Activated CD8-positive, alpha-beta T cell treated with anti-CD3 and anti-CD28 coated beads, Interleukin-2, amount 10 ng/mL, durations not matched to agents 7 days and 5 days (primary cell): ENCODE data around the gene GANAB. TPM values are rescaled to one million over a fixed set of nuclear protein-coding genes. Genes with fewer than 3 reads are reported as not detected.

Experiments
- ATAC-seq: fragments of 150-1000 bp; cut with Tn5 transposase; one replicate; pipeline ENCODE4 v1.10.0; 2021; ENCODE audit warnings: moderate library complexity
- CTCF ChIA-PET: fragments of 350-600 bp; sonication (Branson Sonifier 250); formaldehyde crosslinking; loops from one replicate; lab custom pipeline; 2021; ENCODE audit warnings: antibody characterized with exemption; lab: Charles Lee
- POLR2A ChIA-PET: fragments of 350-600 bp; sonication (Branson Sonifier 250); formaldehyde crosslinking; loops from one replicate; lab custom pipeline; 2021; ENCODE audit warnings: antibody characterized with exemption; lab: Charles Lee
- DNase-seq: peaks from one replicate; pipeline ENCODE4 v3.0.0-alpha.2; 2020
- H3K27ac Mint-ChIP-seq: one replicate; pipeline ENCODE4 v1.8.0; 2021; ENCODE audit warnings: mild to moderate bottlenecking, mixed read lengths
- H3K27me3 Mint-ChIP-seq: one replicate; pipeline ENCODE4 v1.8.0; 2021; ENCODE audit warnings: low read depth, mixed read lengths
- H3K36me3 Mint-ChIP-seq: one replicate; pipeline ENCODE4 v1.8.0; 2021; ENCODE audit warnings: low read depth, mixed read lengths
- H3K4me1 Mint-ChIP-seq: one replicate; pipeline ENCODE4 v1.8.0; 2021; ENCODE audit warnings: low read depth, mixed read lengths
- H3K4me3 Mint-ChIP-seq: one replicate; pipeline ENCODE4 v1.8.0; 2021; ENCODE audit warnings: mild to moderate bottlenecking, mixed read lengths
- H3K9me3 Mint-ChIP-seq: one replicate; pipeline ENCODE4 v1.8.0; 2022; ENCODE audit warnings: mixed read lengths; ENCODE audit not compliant: insufficient read depth
- total RNA-seq, 2 experiments: library from RNA; stranded (reverse); gene quantifications; one replicate each; pipeline ENCODE4 v1.2.3, GENCODE V29; 2021

GANAB gene
- total RNA-seq, 2 experiments from 2014 or later = 297 to 310 TPM

- Mint-ChIP-seq H3K4me1 (peaks cover 60% of the 10 kb centered on the region), H3K36me3 (peaks cover 41% of the 10 kb centered on the region), H3K9me3 (no peaks in the 10 kb centered on the region), H3K27me3 (no peaks in the 10 kb centered on the region), H3K4me3 (peak overlapping the region; percentile 88), H3K27ac (peak overlapping the region; percentile 96)
- POLR2A ChIA-PET = interaction anchor here (0.7 to 3.8 kb wide), 15 partner anchors 10 to 644 kb away, joined by 3 to 29 read pairs (median 6); partner anchors contain the start of genes B3GAT3, C11orf98, CSKMT and FTH1
- CTCF ChIA-PET = interaction anchor here (0.8 to 4.4 kb wide), 17 partner anchors 10 to 187 kb away, joined by 3 to 24 read pairs (median 6); partner anchors contain the start of genes B3GAT3, C11orf98, CSKMT and LBHD1
- ATAC-seq (peak; percentile 12), DNase-seq (peak; percentile 65)
Observed at GRCh38 chr11:62611705-62612365, 34.6 kb downstream of the GANAB start.

- H3K4me1 Mint-ChIP-seq = peaks cover 55% of the 10 kb centered on the region
- CTCF ChIA-PET = interaction anchor here (0.8 to 4.4 kb wide), 15 partner anchors 10 to 186 kb away, joined by 3 to 24 read pairs (median 6); partner anchors contain the start of genes B3GAT3, C11orf98, CSKMT and LBHD1
- no peak for DNase-seq
- H3K4me3 Mint-ChIP-seq = peak overlapping the region; percentile 88
- H3K27ac Mint-ChIP-seq = peak overlapping the region; percentile 96
- peaks cover 41% of the 10 kb centered on the region for H3K36me3 Mint-ChIP-seq
- no peak for ATAC-seq
- H3K27me3 Mint-ChIP-seq = no peaks in the 10 kb centered on the region
- POLR2A ChIA-PET = interaction anchor here (0.6 to 3.8 kb wide), 18 partner anchors 10 to 1634 kb away, joined by 3 to 29 read pairs (median 6); partner anchors contain the start of genes B3GAT3, C11orf98, CSKMT and FTH1
- H3K9me3 Mint-ChIP-seq = no peaks in the 10 kb centered on the region
Observed at GRCh38 chr11:62610814-62611704, 35.4 kb downstream of the GANAB start.

- Mint-ChIP-seq H3K4me3 (peak overlapping the region; percentile 88), H3K27ac (peak overlapping the region; percentile 81), H3K4me1 (peaks cover 55% of the 10 kb centered on the region), H3K36me3 (peaks cover 47% of the 10 kb centered on the region), H3K27me3 (no peaks in the 10 kb centered on the region), H3K9me3 (no peaks in the 10 kb centered on the region)
- ATAC-seq = no peak
- ChIA-PET POLR2A (interaction anchor here (0.7 to 3.8 kb wide), 9 partner anchors 9 to 245 kb away, joined by 3 to 29 read pairs (median 9); partner anchors contain the start of genes B3GAT3, C11orf98, CSKMT and HNRNPUL2), CTCF (interaction anchor here (1.5 to 4.4 kb wide), 5 partner anchors 12 to 186 kb away, joined by 3 to 24 read pairs (median 7); partner anchors contain the start of genes B3GAT3 and TUT1)
- DNase-seq = no peak
Observed at GRCh38 chr11:62610403-62610802, 36.0 kb downstream of the GANAB start.

GRCh38 chr11:62608776-62609175 is 37.6 kb downstream of the GANAB start:
- CTCF ChIA-PET = interaction anchor here (1.7 kb wide), 1 partner anchor 17 kb away, joined by 7 read pairs; the partner anchor contains the start of gene TUT1

GRCh38 chr11:62607714-62608113 is 38.7 kb downstream of the GANAB start:
- no peak overlapping the region for H3K4me3 Mint-ChIP-seq
- POLR2A ChIA-PET = interaction anchor here (0.5 to 2.4 kb wide), 6 partner anchors 13 to 209 kb away, joined by 3 to 11 read pairs (median 4); partner anchors contain the start of genes C11orf98, CSKMT, INTS5 and TUT1
- no peak overlapping the region for H3K27ac Mint-ChIP-seq
- CTCF ChIA-PET = interaction anchor here (0.9 kb wide), 1 partner anchor 183 kb away, joined by 4 read pairs; no protein-coding TSS in a partner anchor
- ATAC-seq (no peak), DNase-seq (no peak)
- peaks cover 57% of the 10 kb centered on the region for H3K4me1 Mint-ChIP-seq
- no peaks in the 10 kb centered on the region for H3K9me3 Mint-ChIP-seq
- H3K27me3 Mint-ChIP-seq = no peaks in the 10 kb centered on the region
- peaks cover 67% of the 10 kb centered on the region for H3K36me3 Mint-ChIP-seq

More at GRCh38 chr11:62608776-62609175, 37.6 kb downstream of the GANAB start:
- peaks cover 57% of the 10 kb centered on the region for H3K36me3 Mint-ChIP-seq
- H3K9me3 Mint-ChIP-seq = no peaks in the 10 kb centered on the region
- POLR2A ChIA-PET = interaction anchor here (1.2 to 2.4 kb wide), 3 partner anchors 12 to 56 kb away, joined by 5 to 11 read pairs (median 5); partner anchors contain the start of genes C11orf98, CSKMT and TUT1
- no peak for ATAC-seq
- H3K27ac Mint-ChIP-seq = peak overlapping the region; percentile 24
- no peak overlapping the region for H3K4me3 Mint-ChIP-seq
- DNase-seq = no peak
- H3K4me1 Mint-ChIP-seq = peaks cover 53% of the 10 kb centered on the region
- no peaks in the 10 kb centered on the region for H3K27me3 Mint-ChIP-seq

GRCh38 chr11:62605902-62606301 is 40.5 kb downstream of the GANAB start:
- Mint-ChIP-seq H3K27me3 (no peaks in the 10 kb centered on the region), H3K9me3 (no peaks in the 10 kb centered on the region), H3K27ac (no peak overlapping the region), H3K36me3 (peaks cover 67% of the 10 kb centered on the region), H3K4me3 (no peak overlapping the region), H3K4me1 (peaks cover 56% of the 10 kb centered on the region)
- DNase-seq = no peak
- ATAC-seq = no peak
- CTCF ChIA-PET = interaction anchor here (1.9 kb wide), 1 partner anchor 14 kb away, joined by 5 read pairs; no protein-coding TSS in a partner anchor
- POLR2A ChIA-PET = interaction anchor here (1.4 to 4.3 kb wide), 2 partner anchors 14 to 236 kb away, joined by 3 to 23 read pairs; partner anchors contain the start of gene TUT1

- Mint-ChIP-seq H3K27ac (no peak overlapping the region), H3K36me3 (peaks cover 67% of the 10 kb centered on the region), H3K4me1 (peaks cover 52% of the 10 kb centered on the region), H3K9me3 (no peaks in the 10 kb centered on the region), H3K4me3 (no peak overlapping the region), H3K27me3 (no peaks in the 10 kb centered on the region)
- no peak for DNase-seq
- ATAC-seq = no peak
- ChIA-PET CTCF (interaction anchor here (1.9 kb wide), 1 partner anchor 13 kb away, joined by 5 read pairs; no protein-coding TSS in a partner anchor), POLR2A (interaction anchor here (0.6 to 4.3 kb wide), 2 partner anchors 14 to 74 kb away, joined by 3 to 23 read pairs; partner anchors contain the start of genes TUT1 and UBXN1)
Observed at GRCh38 chr11:62605467-62605866, 40.9 kb downstream of the GANAB start.

GRCh38 chr11:62604460-62605120 is 41.8 kb downstream of the GANAB start:
- no peak overlapping the region for H3K27ac Mint-ChIP-seq
- no peak overlapping the region for H3K4me3 Mint-ChIP-seq
- no peak for ATAC-seq
- H3K27me3 Mint-ChIP-seq = no peaks in the 10 kb centered on the region
- peaks cover 48% of the 10 kb centered on the region for H3K4me1 Mint-ChIP-seq
- ChIA-PET CTCF (interaction anchor here (1.5 to 1.9 kb wide), 2 partner anchors 13 to 14 kb away, joined by 4 to 6 read pairs; partner anchors contain the start of gene TUT1), POLR2A (interaction anchor here (1.0 to 4.3 kb wide), 2 partner anchors 13 to 61 kb away, joined by 3 to 23 read pairs; partner anchors contain the start of genes C11orf98, CSKMT and TUT1)
- H3K36me3 Mint-ChIP-seq = peaks cover 69% of the 10 kb centered on the region
- no peak for DNase-seq
- H3K9me3 Mint-ChIP-seq = no peaks in the 10 kb centered on the region

- H3K27me3 Mint-ChIP-seq = no peaks in the 10 kb centered on the region
- H3K9me3 Mint-ChIP-seq = no peaks in the 10 kb centered on the region
- DNase-seq (no peak), ATAC-seq (no peak)
- peak overlapping the region; percentile 34 for H3K4me3 Mint-ChIP-seq
- POLR2A ChIA-PET = interaction anchor here (1.0 to 4.3 kb wide), 3 partner anchors 12 to 238 kb away, joined by 3 to 23 read pairs (median 6); partner anchors contain the start of genes C11orf98, CSKMT and TUT1
- peaks cover 69% of the 10 kb centered on the region for H3K36me3 Mint-ChIP-seq
- peaks cover 48% of the 10 kb centered on the region for H3K4me1 Mint-ChIP-seq
- CTCF ChIA-PET = interaction anchor here (1.0 to 1.9 kb wide), 3 partner anchors 11 to 15 kb away, joined by 3 to 6 read pairs (median 4); partner anchors contain the start of gene TUT1
- H3K27ac Mint-ChIP-seq = peak overlapping the region; percentile 37
Observed at GRCh38 chr11:62603776-62604299, 42.6 kb downstream of the GANAB start.

GRCh38 chr11:62603072-62603408 is 43.4 kb downstream of the GANAB start:
- peak overlapping the region; percentile 41 for H3K27ac Mint-ChIP-seq
- peaks cover 49% of the 10 kb centered on the region for H3K4me1 Mint-ChIP-seq
- peaks cover 72% of the 10 kb centered on the region for H3K36me3 Mint-ChIP-seq
- no peaks in the 10 kb centered on the region for H3K9me3 Mint-ChIP-seq
- POLR2A ChIA-PET = interaction anchor here (1.8 to 4.4 kb wide), 3 partner anchors 11 to 238 kb away, joined by 6 to 23 read pairs (median 23); partner anchors contain the start of genes C11orf98, CSKMT and TUT1
- H3K27me3 Mint-ChIP-seq = no peaks in the 10 kb centered on the region
- peak overlapping the region; percentile 34 for H3K4me3 Mint-ChIP-seq
- ATAC-seq = no peak
- CTCF ChIA-PET = interaction anchor here (1.0 to 1.9 kb wide), 3 partner anchors 10 to 16 kb away, joined by 3 to 6 read pairs (median 4); partner anchors contain the start of gene TUT1
- DNase-seq = no peak
